Regular cardiac myocyte (primary cell): ENCODE results near the gene NBEAL1. TPM values are rescaled to one million over a fixed set of nuclear protein-coding genes. Genes with fewer than 3 reads are reported as not detected.

Experiments used
- total RNA-seq: library from RNA; depleted of rRNA; stranded (reverse); fragments of >200 nt; gene quantifications from 2 replicates; pipeline ENCODE4 v1.2.3, GENCODE V29; 2014

The NBEAL1 gene
- total RNA-seq: 41.4 and 98.9 TPM in 2 replicates

GRCh38 chr2:203014456-203015199 lies at the start of gene NBEAL1:
Gene NBEAL1 (plus strand): TSS chr2:203014875. CDS start chr2:203016385, 1,510 bp downstream.

GRCh38 chr2:203238704-203239526 lies 224.2 kb downstream of the NBEAL1 start, which contains the start of gene CYP20A1:
Gene CYP20A1 (plus strand): TSS chr2:203239018. CDS start chr2:203239063, 45 bp downstream.

Other genes starting within 250 kb of the NBEAL1 start
- gene ICA1L, start 143.1 kb upstream of the NBEAL1 start, total RNA-seq: 1.5 and 2.8 TPM in 2 replicates
- 40.6 and 50.6 TPM in 2 replicates for gene WDR12, start 103.2 kb upstream of the NBEAL1 start, total RNA-seq
- 2.5 and 5.9 TPM in 2 replicates for gene CARF, start 102.6 kb upstream of the NBEAL1 start, total RNA-seq
- 52.9 and 53.8 TPM in 2 replicates for gene CYP20A1, start 224.1 kb downstream of the NBEAL1 start, total RNA-seq